ENCODE results near the gene HCN2.

The HCN2 gene

DNA sequence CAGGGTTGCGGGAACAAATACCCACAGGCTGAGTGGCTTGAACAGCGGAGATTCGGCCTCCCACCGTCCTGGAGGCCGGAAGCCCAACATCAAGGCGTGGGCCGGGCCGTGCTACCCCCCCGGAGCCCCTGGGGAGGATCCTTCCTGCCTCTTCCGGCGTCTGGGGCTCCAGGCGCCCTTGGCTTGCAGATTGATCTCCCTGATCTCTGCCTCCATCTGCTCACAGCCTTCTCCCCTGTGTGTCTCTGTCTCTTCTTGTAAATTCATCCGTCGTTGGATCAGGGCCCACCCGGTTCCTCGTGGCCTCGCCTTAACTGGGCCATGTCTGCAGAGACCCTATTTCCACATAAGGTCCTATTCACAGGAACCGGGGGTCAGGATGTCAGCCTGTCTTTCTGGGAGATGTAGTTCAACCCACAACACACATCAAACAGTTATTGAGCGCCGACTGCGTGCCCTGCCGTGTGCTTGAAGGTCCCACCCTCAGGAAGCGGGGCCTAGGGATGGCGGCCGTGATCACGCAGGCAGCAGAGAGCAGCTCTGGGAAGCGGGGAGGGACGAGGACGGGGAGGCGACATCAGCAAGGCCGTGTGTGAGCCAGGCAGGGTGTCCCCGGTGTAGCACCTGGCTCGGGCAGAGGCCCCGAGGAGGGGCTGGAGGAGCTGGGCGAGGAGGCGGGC is 21.3 kb downstream of the HCN2 start:
- no peaks in the 10 kb centered on the region for H3K79me2 ChIP-seq (ENCODE audit: insufficient read depth, low read length)
- H3K9ac ChIP-seq (ENCODE audit: low read length): peak overlapping the region; percentile 66
- no peaks in the 10 kb centered on the region for H3K9me2 ChIP-seq (ENCODE audit: low read depth, low read length)
- no peak overlapping the region for H2AFZ ChIP-seq (ENCODE audit: low read length)
- H3K4me1 ChIP-seq (ENCODE audit: insufficient read depth, low read length, severe bottlenecking): peaks cover 33% of the 10 kb centered on the region
- H3K9me3 ChIP-seq (ENCODE audit: low read length): no peaks in the 10 kb centered on the region
- H3K27me3 ChIP-seq (ENCODE audit: insufficient read depth, low read length): no peaks in the 10 kb centered on the region
- peak overlapping the region; percentile 73 for H3K4me2 ChIP-seq (ENCODE audit: low read length)
- H3K27ac ChIP-seq (ENCODE audit: low read depth, low read length, poor library complexity, severe bottlenecking): peak overlapping the region; percentile 89
- no peak for TF ChIP-seq EZH2 (IDR thresholded peaks at IDR 0.05; ENCODE audit: borderline replicate concordance, low read length)
- TF ChIP-seq, protein P1, sequence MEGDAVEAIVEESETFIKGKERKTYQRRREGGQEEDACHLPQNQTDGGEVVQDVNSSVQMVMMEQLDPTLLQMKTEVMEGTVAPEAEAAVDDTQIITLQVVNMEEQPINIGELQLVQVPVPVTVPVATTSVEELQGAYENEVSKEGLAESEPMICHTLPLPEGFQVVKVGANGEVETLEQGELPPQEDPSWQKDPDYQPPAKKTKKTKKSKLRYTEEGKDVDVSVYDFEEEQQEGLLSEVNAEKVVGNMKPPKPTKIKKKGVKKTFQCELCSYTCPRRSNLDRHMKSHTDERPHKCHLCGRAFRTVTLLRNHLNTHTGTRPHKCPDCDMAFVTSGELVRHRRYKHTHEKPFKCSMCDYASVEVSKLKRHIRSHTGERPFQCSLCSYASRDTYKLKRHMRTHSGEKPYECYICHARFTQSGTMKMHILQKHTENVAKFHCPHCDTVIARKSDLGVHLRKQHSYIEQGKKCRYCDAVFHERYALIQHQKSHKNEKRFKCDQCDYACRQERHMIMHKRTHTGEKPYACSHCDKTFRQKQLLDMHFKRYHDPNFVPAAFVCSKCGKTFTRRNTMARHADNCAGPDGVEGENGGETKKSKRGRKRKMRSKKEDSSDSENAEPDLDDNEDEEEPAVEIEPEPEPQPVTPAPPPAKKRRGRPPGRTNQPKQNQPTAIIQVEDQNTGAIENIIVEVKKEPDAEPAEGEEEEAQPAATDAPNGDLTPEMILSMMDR (IDR thresholded peaks at IDR 0.05; ENCODE audit: low read length): no peak
- 0 out of 2 replicates have a peak, but pooled peaks cover 4% of the 10 kb centered on the region for H3F3A ChIP-seq (ENCODE audit: insufficient read depth, low read length)
- peaks cover 18% of the 10 kb centered on the region; the same call in 1 of the 2 replicates for H3K36me3 ChIP-seq (ENCODE audit: insufficient read depth, low read length)
- peak overlapping the region; percentile 52 for H3K4me3 ChIP-seq (ENCODE audit: low read depth, low read length, poor library complexity, severe bottlenecking)
- H4K20me1 ChIP-seq (ENCODE audit: insufficient read depth, low read length): no peaks in the 10 kb centered on the region

DNA sequence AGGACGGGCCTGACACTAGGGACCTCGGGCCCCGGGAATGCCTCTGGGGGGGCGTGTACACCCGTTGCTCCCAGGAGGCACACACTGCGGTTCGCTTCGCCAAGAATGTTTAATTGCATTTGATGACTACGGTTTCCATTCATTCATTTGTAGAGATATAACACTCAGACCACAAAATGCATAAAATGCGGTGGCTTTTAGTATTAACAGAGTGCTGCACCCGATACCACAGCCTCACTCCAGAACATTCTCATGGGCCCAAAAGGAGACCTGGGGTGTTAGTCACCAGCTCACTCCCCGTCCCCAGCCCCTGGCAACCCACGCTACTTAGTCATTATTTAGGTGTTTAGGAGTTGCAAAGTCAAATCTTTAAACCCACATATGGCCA is 21.8 kb downstream of the HCN2 start:
- Histone ChIP-seq H3K27me3 (ENCODE audit: insufficient read depth, low read length) (no peaks in the 10 kb centered on the region), H3K9ac (ENCODE audit: low read length) (peak overlapping the region; percentile 66; the same call in 1 of the 2 replicates), H3K79me2 (ENCODE audit: insufficient read depth, low read length) (no peaks in the 10 kb centered on the region), H3K4me3 (ENCODE audit: low read depth, low read length, poor library complexity, severe bottlenecking) (peak overlapping the region; percentile 52), H3K4me2 (ENCODE audit: low read length) (peak overlapping the region; percentile 73), H3K9me2 (ENCODE audit: low read depth, low read length) (no peaks in the 10 kb centered on the region), H3F3A (ENCODE audit: insufficient read depth, low read length) (0 out of 2 replicates have a peak, but pooled peaks cover 4% of the 10 kb centered on the region), H4K20me1 (ENCODE audit: insufficient read depth, low read length) (no peaks in the 10 kb centered on the region), H3K4me1 (ENCODE audit: insufficient read depth, low read length, severe bottlenecking) (peaks cover 33% of the 10 kb centered on the region), H3K36me3 (ENCODE audit: insufficient read depth, low read length) (peaks cover 18% of the 10 kb centered on the region; the same call in 1 of the 2 replicates), H3K27ac (ENCODE audit: low read depth, low read length, poor library complexity, severe bottlenecking) (peak overlapping the region; percentile 89), H2AFZ (ENCODE audit: low read length) (no peak overlapping the region), H3K9me3 (ENCODE audit: low read length) (no peaks in the 10 kb centered on the region)
- TF ChIP-seq EZH2 (IDR thresholded peaks at IDR 0.05; ENCODE audit: borderline replicate concordance, low read length): no peak
- TF ChIP-seq, protein P1 (IDR thresholded peaks at IDR 0.05; ENCODE audit: low read length): no peak

DNA sequence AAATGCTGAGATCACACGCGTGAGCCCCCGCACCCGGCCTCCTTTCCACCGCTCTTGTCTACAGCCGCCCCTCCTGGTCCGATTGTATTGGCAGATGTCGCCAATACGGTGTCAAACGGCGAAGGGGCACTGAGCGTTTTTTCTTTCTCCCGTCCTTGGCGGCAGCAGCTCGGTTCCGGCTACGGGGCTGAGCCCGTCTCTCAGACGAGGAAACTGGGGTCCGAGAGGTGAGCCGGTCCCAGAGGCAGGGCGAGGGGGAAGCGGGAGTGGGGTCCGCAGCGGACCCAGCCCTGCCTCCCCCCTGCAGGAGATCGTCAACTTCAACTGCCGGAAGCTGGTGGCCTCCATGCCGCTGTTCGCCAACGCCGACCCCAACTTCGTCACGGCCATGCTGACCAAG is 23.3 kb downstream of the HCN2 start:
- TF ChIP-seq, protein P1 (IDR thresholded peaks at IDR 0.05; ENCODE audit: low read length): no peak
- TF ChIP-seq EZH2 (IDR thresholded peaks at IDR 0.05; ENCODE audit: borderline replicate concordance, low read length): no peak
- H3K4me3 ChIP-seq (ENCODE audit: low read depth, low read length, poor library complexity, severe bottlenecking): no peak overlapping the region
- H3K4me2 ChIP-seq (ENCODE audit: low read length): no peak overlapping the region
- no peak overlapping the region for H3K9ac ChIP-seq (ENCODE audit: low read length)
- H3K4me1 ChIP-seq (ENCODE audit: insufficient read depth, low read length, severe bottlenecking): peaks cover 38% of the 10 kb centered on the region
- 0 out of 2 replicates have a peak, but pooled peaks cover 4% of the 10 kb centered on the region for H3F3A ChIP-seq (ENCODE audit: insufficient read depth, low read length)
- H4K20me1 ChIP-seq (ENCODE audit: insufficient read depth, low read length): no peaks in the 10 kb centered on the region
- no peak overlapping the region for H3K27ac ChIP-seq (ENCODE audit: low read depth, low read length, poor library complexity, severe bottlenecking)
- no peak overlapping the region for H2AFZ ChIP-seq (ENCODE audit: low read length)
- peaks cover 30% of the 10 kb centered on the region for H3K36me3 ChIP-seq (ENCODE audit: insufficient read depth, low read length)
- no peaks in the 10 kb centered on the region for H3K9me3 ChIP-seq (ENCODE audit: low read length)
- no peaks in the 10 kb centered on the region for H3K27me3 ChIP-seq (ENCODE audit: insufficient read depth, low read length)
- no peaks in the 10 kb centered on the region for H3K9me2 ChIP-seq (ENCODE audit: low read depth, low read length)
- no peaks in the 10 kb centered on the region for H3K79me2 ChIP-seq (ENCODE audit: insufficient read depth, low read length)

Data from OCI-LY1 (cell line).